ENCODE results near the gene NCAPH2. TPM values are rescaled to one million over a fixed set of nuclear protein-coding genes. Genes with fewer than 3 reads are reported as not detected.

The NCAPH2 gene
- total RNA-seq, 1 donor from 2014 or later: 45.7 TPM

- H3K36me3 ChIP-seq: peaks cover 0 to 1% of the 10 kb centered on the region in 2 donors
- H3K27ac ChIP-seq: peak overlapping the region; percentile 96
- peak overlapping the region; percentile 58 to 60 for H3K4me3 ChIP-seq
- no peaks in the 10 kb centered on the region for H3K27me3 ChIP-seq
- H3K9me3 ChIP-seq: no peaks in the 10 kb centered on the region
- intact Hi-C loops (cut with DNase I): loop anchor here (5.0 to 10.0 kb wide), 2 partner anchors 53 to 264 kb away; partner anchors contain the start of genes CHKB and MAPK12
- DNase-seq (ENCODE audit: extremely low spot score in 2 of 2): no peak
- TF ChIP-seq POLR2AphosphoS5 (IDR thresholded peaks at IDR 0.05; ENCODE audit: insufficient read depth in 1 of 2, low read depth in 1 of 2) (no peak), CTCF (IDR thresholded peaks at IDR 0.05) (no peak), POLR2A (IDR thresholded peaks at IDR 0.05) (no peak)
- peaks cover 60% of the 10 kb centered on the region for H3K4me1 ChIP-seq
Observed at GRCh38 chr22:50528682-50529415, 20.8 kb downstream of the NCAPH2 start.

- Histone ChIP-seq H3K4me1 (peaks cover 54% of the 10 kb centered on the region), H3K27me3 (no peaks in the 10 kb centered on the region)
Observed at GRCh38 chr22:50529416-50529896, 21.4 kb downstream of the NCAPH2 start.

GRCh38 chr22:50529897-50530579 lies 22.0 kb downstream of the NCAPH2 start, which contains the start of gene TYMP:
TSS of gene TYMP (minus strand) at chr22:50530012. CDS start at chr22:50529709, 303 bp downstream.
- intact Hi-C loops (cut with DNase I): loop anchor here (5.0 to 10.0 kb wide), 2 partner anchors 52 to 265 kb away; partner anchors contain the start of genes CHKB and MAPK12
- no peak for DNase-seq (ENCODE audit: extremely low spot score in 2 of 2)
- peak within 1 kb of the TSS; percentile 96 for H3K27ac ChIP-seq
- peak within 1 kb of the TSS; percentile 58 to 60 for H3K4me3 ChIP-seq
- no peaks in the 10 kb centered on the region for H3K9me3 ChIP-seq
- H3K36me3 ChIP-seq: no peaks in the 10 kb centered on the region
- TF ChIP-seq CTCF (IDR thresholded peaks at IDR 0.05) (no peak), POLR2AphosphoS5 (IDR thresholded peaks at IDR 0.05; ENCODE audit: insufficient read depth in 1 of 2, low read depth in 1 of 2) (peak in 1 of 2 donors; percentile 7), POLR2A (IDR thresholded peaks at IDR 0.05) (peak in 1 of 2 donors; percentile 48)
- no peaks in the 10 kb centered on the region for H3K27me3 ChIP-seq
- H3K4me1 ChIP-seq: peaks cover 48% of the 10 kb centered on the region

More at GRCh38 chr22:50529416-50529896, 21.4 kb downstream of the NCAPH2 start:
- Histone ChIP-seq H3K27ac (peak overlapping the region; percentile 96), H3K4me3 (peak overlapping the region; percentile 58 to 60), H3K36me3 (no peaks in the 10 kb centered on the region), H3K9me3 (no peaks in the 10 kb centered on the region)
- DNase-seq (ENCODE audit: extremely low spot score in 2 of 2): no peak
- intact Hi-C loops (cut with DNase I): loop anchor here (5.0 to 10.0 kb wide), 2 partner anchors 53 to 265 kb away; partner anchors contain the start of genes CHKB and MAPK12
- TF ChIP-seq POLR2A (IDR thresholded peaks at IDR 0.05) (no peak), POLR2AphosphoS5 (IDR thresholded peaks at IDR 0.05; ENCODE audit: insufficient read depth in 1 of 2, low read depth in 1 of 2) (peak in 1 of 2 donors; percentile 50), CTCF (IDR thresholded peaks at IDR 0.05) (no peak)

- no peak for DNase-seq (ENCODE audit: extremely low spot score in 2 of 2)
- TF ChIP-seq POLR2A (IDR thresholded peaks at IDR 0.05) (no peak), POLR2AphosphoS5 (IDR thresholded peaks at IDR 0.05; ENCODE audit: insufficient read depth in 1 of 2, low read depth in 1 of 2) (peak in 1 of 2 donors; percentile 79)
- Histone ChIP-seq H3K36me3 (no peaks in the 10 kb centered on the region), H3K27me3 (no peaks in the 10 kb centered on the region), H3K27ac (peak overlapping the region; percentile 96), H3K4me1 (peaks cover 47% of the 10 kb centered on the region), H3K4me3 (peak overlapping the region; percentile 58 to 60), H3K9me3 (no peaks in the 10 kb centered on the region)
- intact Hi-C loops (cut with DNase I): no loop called here
Observed at GRCh38 chr22:50530580-50530876, 22.5 kb downstream of the NCAPH2 start.

GRCh38 chr22:50530877-50531545 lies 23.0 kb downstream of the NCAPH2 start:
- TF ChIP-seq POLR2AphosphoS5 (IDR thresholded peaks at IDR 0.05; ENCODE audit: insufficient read depth in 1 of 2, low read depth in 1 of 2): peak in 1 of 2 donors; percentile 87
- peak in 1 of 2 donors; percentile 83 for TF ChIP-seq POLR2A (IDR thresholded peaks at IDR 0.05)
- TF ChIP-seq CTCF (IDR thresholded peaks at IDR 0.05): no peak
- Histone ChIP-seq H3K36me3 (no peaks in the 10 kb centered on the region), H3K4me1 (peaks cover 47% of the 10 kb centered on the region), H3K9me3 (no peaks in the 10 kb centered on the region), H3K27ac (peak overlapping the region; percentile 96), H3K27me3 (no peaks in the 10 kb centered on the region), H3K4me3 (peak overlapping the region; percentile 58 to 60)
- peak in 1 of 2 donors; percentile 93 for DNase-seq (ENCODE audit: extremely low spot score in 2 of 2)
- intact Hi-C loops (cut with DNase I): no loop called here
